Uterus (tissue), 2 donors: ENCODE measurements around the gene HOXB7.

ENCODE experiments used
- POLR2A ChIP-seq, 2 donors: fragments of 450-650 bp; IDR thresholded peaks; one replicate each; pipeline ENCODE4 v1.6.1; 2016; ENCODE audit warnings: antibody characterized with exemption in 2 of 2, mild to moderate bottlenecking in 1 of 2, moderate library complexity in 1 of 2
- TF ChIP-seq, protein P1 (sequence below), 4 experiments: fragments of 200-600 bp in 2 of 4; fragments of 450-650 bp in 2 of 4; sonication (generic) in 2 of 4; IDR thresholded peaks; one replicate each; pipeline ENCODE4 v1.5.1; 2016 to 2019; ENCODE audit warnings: antibody characterized with exemption in 4 of 4, mild to moderate bottlenecking in 2 of 4, moderate library complexity in 1 of 4

DNA sequence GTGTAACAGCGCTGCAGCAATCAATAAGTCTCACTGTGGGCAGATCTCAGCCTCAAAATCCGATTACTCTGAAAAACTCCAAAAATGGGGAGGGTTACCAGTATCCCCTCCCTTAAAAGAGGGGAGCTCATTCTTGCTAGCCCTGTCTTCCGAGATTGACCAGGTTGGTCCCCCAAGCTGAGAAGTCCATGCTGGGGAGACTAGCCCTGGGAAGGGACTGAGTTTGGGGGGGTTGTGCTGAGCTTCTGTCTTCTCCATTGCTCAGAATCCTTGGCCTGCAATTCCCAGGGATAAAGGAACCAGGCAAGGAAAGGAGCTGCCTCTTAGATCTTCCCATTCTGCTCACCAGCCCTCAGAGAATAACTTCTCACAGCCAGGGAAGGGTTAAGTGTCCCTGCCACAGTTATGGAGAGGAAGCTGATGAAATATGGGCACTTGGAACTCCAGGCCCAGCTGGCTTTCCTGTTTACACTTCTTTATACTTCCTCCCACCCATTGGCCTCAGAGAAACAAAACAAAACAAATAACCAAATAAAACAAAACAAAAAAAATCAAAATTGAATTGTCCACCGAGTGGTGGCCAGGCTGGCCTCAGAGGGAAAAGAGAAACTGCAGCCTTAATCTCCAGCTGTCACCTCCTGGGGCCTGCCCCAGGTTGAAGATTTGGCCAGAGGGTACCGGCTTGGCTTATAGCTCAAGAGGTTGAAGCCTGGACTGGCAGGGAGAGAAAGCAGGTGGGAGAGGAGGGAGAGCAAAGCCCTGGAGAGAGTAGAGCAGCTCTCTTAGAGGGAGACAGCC lies 23.3 kb downstream of the HOXB7 start:
- TF ChIP-seq, protein P1, sequence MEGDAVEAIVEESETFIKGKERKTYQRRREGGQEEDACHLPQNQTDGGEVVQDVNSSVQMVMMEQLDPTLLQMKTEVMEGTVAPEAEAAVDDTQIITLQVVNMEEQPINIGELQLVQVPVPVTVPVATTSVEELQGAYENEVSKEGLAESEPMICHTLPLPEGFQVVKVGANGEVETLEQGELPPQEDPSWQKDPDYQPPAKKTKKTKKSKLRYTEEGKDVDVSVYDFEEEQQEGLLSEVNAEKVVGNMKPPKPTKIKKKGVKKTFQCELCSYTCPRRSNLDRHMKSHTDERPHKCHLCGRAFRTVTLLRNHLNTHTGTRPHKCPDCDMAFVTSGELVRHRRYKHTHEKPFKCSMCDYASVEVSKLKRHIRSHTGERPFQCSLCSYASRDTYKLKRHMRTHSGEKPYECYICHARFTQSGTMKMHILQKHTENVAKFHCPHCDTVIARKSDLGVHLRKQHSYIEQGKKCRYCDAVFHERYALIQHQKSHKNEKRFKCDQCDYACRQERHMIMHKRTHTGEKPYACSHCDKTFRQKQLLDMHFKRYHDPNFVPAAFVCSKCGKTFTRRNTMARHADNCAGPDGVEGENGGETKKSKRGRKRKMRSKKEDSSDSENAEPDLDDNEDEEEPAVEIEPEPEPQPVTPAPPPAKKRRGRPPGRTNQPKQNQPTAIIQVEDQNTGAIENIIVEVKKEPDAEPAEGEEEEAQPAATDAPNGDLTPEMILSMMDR (IDR thresholded peaks at IDR 0.05) = no peak
- no peak for TF ChIP-seq POLR2A (IDR thresholded peaks at IDR 0.05)
